HCT116 (cell line): Measurements from ENCODE around the gene SYNE3. TPM values are rescaled to one million over a fixed set of nuclear protein-coding genes. Genes with fewer than 3 reads are reported as not detected.

Experiments used
- ATAC-seq: fragments of 200-7000 bp; cut with Tn5 transposase; 2 replicates; pipeline ENCODE4 v1.9.1; 2020; ENCODE audit warnings: mild to moderate bottlenecking, moderate library complexity
- BruUV-seq: library from RNA; stranded (reverse); fragments of 400-500 nt; replicated peaks from 2 replicates; lab custom pipeline; 2021; lab: Mats Ljungman, UMichigan
- CTCF ChIA-PET: fragments of 300-600 bp; sonication (Branson Sonifier 250); formaldehyde crosslinking; loops from one replicate; lab custom pipeline; 2021; ENCODE audit warnings: antibody characterized with exemption; lab: Charles Lee
- POLR2A ChIA-PET: fragments of 300-600, 350-600 bp; sonication (Branson Sonifier 250); formaldehyde crosslinking; loops from one replicate; lab custom pipeline; 2021; ENCODE audit warnings: antibody characterized with exemption; lab: Charles Lee
- RAD21 ChIA-PET, 2 experiments: fragments of 300-600 bp; sonication (Branson Sonifier 250); formaldehyde crosslinking; loops; one replicate each; lab custom pipeline; 2023; ENCODE audit warnings: low total read pairs in 2 of 2; ENCODE audit not compliant: uncharacterized antibody in 2 of 2, unreplicated experiment in 2 of 2, low non-redundant PET in 1 of 2; lab: Charles Lee
- DNase-seq: peaks from one replicate; pipeline ENCODE4 v3.0.0-alpha.2; 2010; ENCODE audit warnings: low read depth, low spot score
- H2AFZ ChIP-seq: fragments of 200-600 bp; shearing (Covaris generic), sonication (generic); 2 replicates; pipeline ENCODE4 v1.6.1; 2017; ENCODE audit warnings: low read depth, mixed run types, mixed read lengths, antibody characterized with exemption, low read length; ENCODE audit not compliant: poor library complexity, severe bottlenecking
- H3K27ac ChIP-seq: 2 replicates; pipeline ENCODE4 v1.5.1; 2012; ENCODE audit warnings: low read depth, low read length
- H3K27me3 ChIP-seq: fragments of 200-600 bp; sonication (generic); 2 replicates; pipeline ENCODE4 v1.6.1; 2016; ENCODE audit warnings: mixed run types, low read length, mixed read lengths; ENCODE audit not compliant: insufficient read depth
- H3K36me3 ChIP-seq, 2 experiments: fragments of 200-500 bp in 1 of 2; fragments of 200-600 bp in 1 of 2; sonication (Bioruptor generic) in 1 of 2; sonication (generic) in 1 of 2; 2 replicates each; pipeline versions ENCODE4 v1.5.1 to v1.6.1; 2014 to 2016; ENCODE audit warnings: low read length in 2 of 2, inconsistent platforms in 1 of 2, mixed read lengths in 1 of 2, mixed run types in 1 of 2; ENCODE audit not compliant: insufficient read depth in 2 of 2, control insufficient read depth in 1 of 2
- H3K4me1 ChIP-seq, 2 experiments: fragments of 200-600 bp in 1 of 2; sonication (generic) in 1 of 2; 2 replicates each; pipeline versions ENCODE4 v1.5.1 to v1.6.1; 2012 to 2017; ENCODE audit warnings: low read length in 2 of 2, inconsistent platforms in 1 of 2, mild to moderate bottlenecking in 1 of 2, mixed read lengths in 1 of 2, mixed run types in 1 of 2, moderate library complexity in 1 of 2; ENCODE audit not compliant: insufficient read depth in 2 of 2, control insufficient read depth in 1 of 2
- H3K4me2 ChIP-seq: fragments of 200-600 bp; sonication (generic); 2 replicates; pipeline ENCODE4 v1.6.1; 2017; ENCODE audit warnings: mixed run types, low read length, mixed read lengths
- H3K4me3 ChIP-seq, 2 experiments: fragments of 200-600 bp in 1 of 2; sonication (generic) in 1 of 2; replicated peaks in 1 of 2; 2 replicates each; pipeline ENCODE4 v1.5.1; 2011 to 2016; ENCODE audit warnings: low read length in 2 of 2, control low read depth in 1 of 2, low read depth in 1 of 2, mild to moderate bottlenecking in 1 of 2, mixed read lengths in 1 of 2, mixed run types in 1 of 2
- H3K79me2 ChIP-seq: fragments of 200-600 bp; sonication (generic); 2 replicates; pipeline ENCODE4 v1.6.1; 2017; ENCODE audit warnings: mild to moderate bottlenecking, mixed run types, low read length, moderate library complexity, mixed read lengths; ENCODE audit not compliant: insufficient read depth
- H3K9ac ChIP-seq: fragments of 200-600 bp; sonication (generic); 2 replicates; pipeline ENCODE4 v1.6.1; 2016; ENCODE audit warnings: low read length, mixed read lengths
- H3K9me2 ChIP-seq: fragments of 200-600 bp; sonication (generic), shearing (Covaris generic); 2 replicates; pipeline ENCODE4 v1.6.1; 2017; ENCODE audit warnings: mixed run types, mild to moderate bottlenecking, moderate library complexity; ENCODE audit not compliant: insufficient read depth
- H3K9me3 ChIP-seq, 2 experiments: fragments of 200-500 bp in 1 of 2; fragments of 200-600 bp in 1 of 2; sonication (Bioruptor generic) in 1 of 2; sonication (generic) in 1 of 2; 2 replicates each; pipeline ENCODE4 v1.6.1; 2014 to 2017; ENCODE audit warnings: low read length in 2 of 2, mixed read lengths in 2 of 2, inconsistent platforms in 1 of 2, low read depth in 1 of 2, mild to moderate bottlenecking in 1 of 2, mixed run types in 1 of 2, moderate library complexity in 1 of 2; ENCODE audit not compliant: control insufficient read depth in 1 of 2, insufficient read depth in 1 of 2
- H4K20me1 ChIP-seq: fragments of 200-600 bp; sonication (generic), shearing (Covaris generic); 2 replicates; pipeline ENCODE4 v1.6.1; 2017; ENCODE audit warnings: mixed run types, mild to moderate bottlenecking, moderate library complexity; ENCODE audit not compliant: insufficient read depth
- CBX3 ChIP-seq: IDR thresholded peaks from 2 replicates; pipeline ENCODE4 v1.6.1; 2012; ENCODE audit warnings: low read depth
- CEBPB ChIP-seq: IDR thresholded peaks from 2 replicates; pipeline ENCODE4 v1.6.1; 2012; ENCODE audit warnings: low read depth
- CTCF ChIP-seq, 3 experiments: fragments of 200-600 bp in 1 of 3; sonication (generic) in 1 of 3; IDR thresholded peaks in 2 of 3; conservative IDR thresholded peaks in 1 of 3; 2 replicates each; pipeline ENCODE4 v1.5.1; 2012 to 2017; ENCODE audit warnings: low read depth in 2 of 3, low read length in 2 of 3, antibody characterized with exemption in 1 of 3, borderline replicate concordance in 1 of 3, control low read depth in 1 of 3, mild to moderate bottlenecking in 1 of 3, mixed read lengths in 1 of 3, mixed run types in 1 of 3, moderate library complexity in 1 of 3; ENCODE audit not compliant: insufficient read depth in 1 of 3
- EZH2phosphoT487 ChIP-seq: fragments of 200-600 bp; IDR thresholded peaks from 2 replicates; pipeline ENCODE4 v1.6.1; 2018; ENCODE audit warnings: antibody characterized with exemption, borderline replicate concordance
- FOSL1 ChIP-seq: IDR thresholded peaks from 2 replicates; pipeline ENCODE4 v1.6.1; 2012; ENCODE audit warnings: low read depth
- MAX ChIP-seq: IDR thresholded peaks from 2 replicates; pipeline ENCODE4 v1.6.1; 2012
- POLR2AphosphoS5 ChIP-seq: IDR thresholded peaks from 2 replicates; pipeline ENCODE4 v1.6.1; 2011; ENCODE audit warnings: mild to moderate bottlenecking, low read depth, low read length, moderate library complexity
- REST ChIP-seq: IDR thresholded peaks from 2 replicates; pipeline ENCODE4 v1.6.1; 2012; ENCODE audit warnings: low read depth
- SIN3A ChIP-seq: IDR thresholded peaks from 2 replicates; pipeline ENCODE4 v1.6.1; 2012; ENCODE audit warnings: low read depth
- SRF ChIP-seq: IDR thresholded peaks from 2 replicates; pipeline ENCODE4 v1.6.1; 2012; ENCODE audit warnings: low read depth
- TCF7L2 ChIP-seq: IDR thresholded peaks from 2 replicates; pipeline ENCODE4 v1.7.0; 2011; ENCODE audit warnings: borderline replicate concordance, inconsistent platforms; ENCODE audit not compliant: insufficient read depth, insufficient read length; ENCODE audit errors: extremely low read depth
- YY1 ChIP-seq: IDR thresholded peaks from 2 replicates; pipeline ENCODE4 v1.6.1; 2011; ENCODE audit warnings: low read length, low read depth, moderate library complexity, mild to moderate bottlenecking; ENCODE audit not compliant: insufficient replicate concordance; ENCODE audit errors: extremely low read depth
- ZFX ChIP-seq: fragments of 450-650 bp; IDR thresholded peaks from 2 replicates; pipeline ENCODE4 v1.6.1; 2017
- ZNF274 ChIP-seq: fragments of 200-500 bp; sonication (Bioruptor generic); IDR thresholded peaks from 2 replicates; pipeline ENCODE4 v1.6.1; 2014; ENCODE audit warnings: mild to moderate bottlenecking, low read depth, low read length, inconsistent platforms
- intact Hi-C: fragments of 100-400 bp; cut with micrococcal nuclease; formaldehyde crosslinking; loops from 2 replicates; pipeline ENCODE4 v1.10.0; 2022
- total RNA-seq: library from RNA; stranded (reverse); gene quantifications from one replicate; pipeline ENCODE4 v1.2.1, GENCODE V29; 2021; ENCODE audit not compliant: unreplicated experiment

The SYNE3 gene
- total RNA-seq, 1 experiment from 2014 or later: 3.6 TPM

- no peaks in the 10 kb centered on the region for H3K27me3 ChIP-seq
- peaks cover 5 to 34% of the 10 kb centered on the region in 2 experiments for H3K4me1 ChIP-seq
- H3K9ac ChIP-seq: no peak overlapping the region
- no peaks in the 10 kb centered on the region for H3K36me3 ChIP-seq
- no peaks in the 10 kb centered on the region for H4K20me1 ChIP-seq
- H3K79me2 ChIP-seq: no peaks in the 10 kb centered on the region
- ChIA-PET CTCF (interaction anchor here (1.3 kb wide), 1 partner anchor 25 kb away, joined by 3 read pairs; no protein-coding TSS in a partner anchor), RAD21 (no interaction called here), POLR2A (no interaction called here)
- H3K4me2 ChIP-seq: no peak overlapping the region
- H3K27ac ChIP-seq: no peak overlapping the region
- H3K4me3 ChIP-seq: no peak overlapping the region
- no peak for TF ChIP-seq SIN3A
- no peak for TF ChIP-seq ZFX
- no peak for TF ChIP-seq CEBPB
- TF ChIP-seq EZH2phosphoT487: no peak
- intact Hi-C loops: no loop called here
- BruUV-seq: no TSS peak
- no peaks in the 10 kb centered on the region for H3K9me3 ChIP-seq
- DNase-seq (no peak), ATAC-seq (no peak)
- no peaks in the 10 kb centered on the region for H3K9me2 ChIP-seq
- no peak overlapping the region for H2AFZ ChIP-seq
These were observed 38.8 kb downstream of the SYNE3 start for GRCh38 chr14:95477411-95478269.

- intact Hi-C loops: no loop called here
- Histone ChIP-seq H3K9me3 (no peaks in the 10 kb centered on the region), H3K27ac (no peak overlapping the region), H3K27me3 (no peaks in the 10 kb centered on the region), H3K36me3 (no peaks in the 10 kb centered on the region), H4K20me1 (no peaks in the 10 kb centered on the region), H3K9me2 (no peaks in the 10 kb centered on the region), H3K79me2 (no peaks in the 10 kb centered on the region), H3K4me3 (no peak overlapping the region), H3K4me1 (peaks cover 0 to 25% of the 10 kb centered on the region in 2 experiments; a peak in 3 of 4 replicates), H3K9ac (no peak overlapping the region), H3K4me2 (no peak overlapping the region), H2AFZ (no peak overlapping the region)
- DNase-seq (no peak), ATAC-seq (no peak)
- ChIA-PET RAD21 (no interaction called here), POLR2A (no interaction called here), CTCF (no interaction called here)
- no TSS peak for BruUV-seq
- TF ChIP-seq CBX3 (no peak), TCF7L2 (no peak), EZH2phosphoT487 (no peak), ZNF274 (no peak), MAX (no peak), REST (no peak), YY1 (no peak), POLR2AphosphoS5 (no peak), CEBPB (no peak), CTCF (IDR thresholded peaks at IDR 0.05 in 2 of 3, conservative IDR thresholded peaks at IDR 0.05 in 1 of 3; ENCODE audit: borderline replicate concordance in 1 of 3, insufficient read depth in 1 of 3, low read depth in 2 of 3, low read length in 2 of 3) (no peak), SRF (no peak), FOSL1 (no peak)
These were observed 39.7 kb downstream of the SYNE3 start for GRCh38 chr14:95476747-95477146.
